ENCODE data around the gene BMP8A.
"Not testable (repeated sequence)": the region's sequence is repeated elsewhere in the genome, so short reads cannot be mapped to it uniquely, and the experiment has no call there.

Gene BMP8A

DNA sequence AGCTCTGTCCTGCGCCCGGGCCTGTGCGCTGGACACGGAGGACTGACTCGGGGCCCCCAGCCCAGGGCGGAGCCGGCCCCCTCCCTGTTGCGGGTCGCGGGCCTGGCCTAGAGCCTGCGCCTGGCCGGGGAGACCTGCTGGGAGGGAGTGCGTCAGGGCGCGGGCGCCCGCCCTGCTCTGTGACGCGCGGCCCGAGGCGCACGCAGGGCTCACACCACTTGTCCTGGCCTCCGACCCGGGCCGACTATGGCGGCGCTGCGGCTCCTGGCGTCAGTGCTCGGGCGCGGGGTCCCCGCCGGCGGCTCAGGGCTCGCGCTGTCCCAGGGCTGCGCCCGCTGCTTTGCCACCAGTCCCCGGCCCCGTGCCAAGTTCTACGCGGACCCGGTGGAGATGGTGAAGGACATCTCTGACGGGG lies 23.3 kb downstream of the BMP8A start:
- H3K9ac ChIP-seq (ENCODE audit: low read length); H3K14ac ChIP-seq (ENCODE audit: low read length in 2 of 2); H4K8ac ChIP-seq (ENCODE audit: low read length); H3K27ac ChIP-seq (ENCODE audit: low read length, poor library complexity, severe bottlenecking); H3K18ac ChIP-seq (ENCODE audit: low read depth in 1 of 2, low read length in 2 of 2); H2AK5ac ChIP-seq (ENCODE audit: low read length, severe bottlenecking); H2BK12ac ChIP-seq (ENCODE audit: low read length in 2 of 2); H3K4me3 ChIP-seq (ENCODE audit: insufficient read depth in 1 of 2, low read depth in 1 of 2, low read length in 2 of 2); H2BK15ac ChIP-seq (ENCODE audit: low read depth, poor library complexity, severe bottlenecking); H3K4me1 ChIP-seq (ENCODE audit: control insufficient read depth, insufficient read depth, low read depth, low read length); H2BK120ac ChIP-seq (ENCODE audit: low read depth, low read length); H2BK5ac ChIP-seq (ENCODE audit: low read depth, low read length, poor library complexity, severe bottlenecking); H3K23ac ChIP-seq (ENCODE audit: low read length in 2 of 2); H2AFZ ChIP-seq (ENCODE audit: low read depth, low read length); H3K36me3 ChIP-seq (ENCODE audit: control insufficient read depth in 1 of 2, insufficient read depth in 2 of 2, low read depth in 1 of 2, low read length in 2 of 2); H3K27me3 ChIP-seq (ENCODE audit: control insufficient read depth in 1 of 2, insufficient read depth in 1 of 2, low read length in 2 of 2); H4K91ac ChIP-seq (ENCODE audit: low read length); H3K9me3 ChIP-seq (ENCODE audit: control insufficient read depth, low read length); H3K79me1 ChIP-seq (replicated peaks; ENCODE audit: low read length, poor library complexity, severe bottlenecking); H3K4ac ChIP-seq (ENCODE audit: low read depth in 1 of 2, low read length in 2 of 2): not testable (repeated sequence)
- H3K4me2 ChIP-seq (ENCODE audit: low read length, poor library complexity, severe bottlenecking): peak overlapping the region; percentile 34
- peak; percentile 43 for DNase-seq
- no CpG with 5 or more reads among the region's 46 CpGs for WGBS

DNA sequence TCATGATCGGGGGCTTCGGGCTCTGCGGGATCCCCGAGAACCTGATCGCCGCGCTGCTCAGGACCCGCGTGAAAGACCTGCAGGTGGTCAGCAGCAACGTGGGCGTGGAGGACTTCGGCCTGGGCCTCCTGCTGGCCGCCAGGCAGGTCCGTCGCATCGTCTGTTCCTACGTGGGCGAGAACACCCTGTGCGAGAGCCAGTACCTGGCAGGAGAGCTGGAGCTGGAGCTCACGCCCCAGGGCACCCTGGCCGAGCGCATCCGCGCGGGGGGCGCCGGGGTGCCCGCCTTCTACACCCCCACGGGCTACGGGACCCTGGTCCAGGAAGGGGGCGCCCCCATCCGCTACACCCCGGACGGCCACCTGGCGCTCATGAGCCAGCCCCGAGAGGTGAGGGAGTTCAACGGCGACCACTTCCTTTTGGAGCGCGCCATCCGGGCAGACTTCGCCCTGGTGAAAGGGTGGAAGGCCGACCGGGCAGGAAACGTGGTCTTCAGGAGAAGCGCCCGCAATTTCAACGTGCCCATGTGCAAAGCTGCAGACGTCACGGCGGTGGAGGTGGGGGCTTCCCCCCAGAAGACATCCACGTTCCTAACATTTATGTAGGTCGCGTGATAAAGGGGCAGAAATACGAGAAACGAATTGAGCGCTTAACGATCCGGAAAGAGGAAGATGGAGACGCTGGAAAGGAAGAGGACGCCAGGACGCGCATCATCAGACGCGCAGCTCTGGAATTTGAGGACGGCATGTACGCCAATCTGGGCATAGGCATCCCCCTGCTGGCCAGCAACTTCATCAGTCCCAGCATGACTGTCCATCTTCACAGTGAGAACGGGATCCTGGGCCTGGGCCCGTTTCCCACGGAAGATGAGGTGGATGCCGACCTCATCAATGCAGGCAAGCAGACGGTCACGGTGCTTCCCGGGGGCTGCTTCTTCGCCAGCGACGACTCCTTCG lies 24.0 kb downstream of the BMP8A start:
- Histone ChIP-seq H3K9ac (ENCODE audit: low read length) (peak overlapping the region; percentile 48), H3K4me3 (ENCODE audit: insufficient read depth in 1 of 2, low read depth in 1 of 2, low read length in 2 of 2) (peak overlapping the region in 1 of 2 experiments; percentile 56)
- H3K4ac ChIP-seq (ENCODE audit: low read depth in 1 of 2, low read length in 2 of 2); H3K79me1 ChIP-seq (replicated peaks; ENCODE audit: low read length, poor library complexity, severe bottlenecking); H2BK120ac ChIP-seq (ENCODE audit: low read depth, low read length); H2AK5ac ChIP-seq (ENCODE audit: low read length, severe bottlenecking); H2BK12ac ChIP-seq (ENCODE audit: low read length in 2 of 2); H2AFZ ChIP-seq (ENCODE audit: low read depth, low read length); H4K8ac ChIP-seq (ENCODE audit: low read length); H3K18ac ChIP-seq (ENCODE audit: low read depth in 1 of 2, low read length in 2 of 2); H3K9me3 ChIP-seq (ENCODE audit: control insufficient read depth, low read length); H3K4me2 ChIP-seq (ENCODE audit: low read length, poor library complexity, severe bottlenecking); H3K27me3 ChIP-seq (ENCODE audit: control insufficient read depth in 1 of 2, insufficient read depth in 1 of 2, low read length in 2 of 2); H4K91ac ChIP-seq (ENCODE audit: low read length); H3K14ac ChIP-seq (ENCODE audit: low read length in 2 of 2); H2BK5ac ChIP-seq (ENCODE audit: low read depth, low read length, poor library complexity, severe bottlenecking); H3K23ac ChIP-seq (ENCODE audit: low read length in 2 of 2); H3K36me3 ChIP-seq (ENCODE audit: control insufficient read depth in 1 of 2, insufficient read depth in 2 of 2, low read depth in 1 of 2, low read length in 2 of 2); H2BK15ac ChIP-seq (ENCODE audit: low read depth, poor library complexity, severe bottlenecking); H3K27ac ChIP-seq (ENCODE audit: low read length, poor library complexity, severe bottlenecking); H3K4me1 ChIP-seq (ENCODE audit: control insufficient read depth, insufficient read depth, low read depth, low read length): not testable (repeated sequence)
- WGBS: no CpG with 5 or more reads among the region's 78 CpGs
- DNase-seq: peak; percentile 24

DNA sequence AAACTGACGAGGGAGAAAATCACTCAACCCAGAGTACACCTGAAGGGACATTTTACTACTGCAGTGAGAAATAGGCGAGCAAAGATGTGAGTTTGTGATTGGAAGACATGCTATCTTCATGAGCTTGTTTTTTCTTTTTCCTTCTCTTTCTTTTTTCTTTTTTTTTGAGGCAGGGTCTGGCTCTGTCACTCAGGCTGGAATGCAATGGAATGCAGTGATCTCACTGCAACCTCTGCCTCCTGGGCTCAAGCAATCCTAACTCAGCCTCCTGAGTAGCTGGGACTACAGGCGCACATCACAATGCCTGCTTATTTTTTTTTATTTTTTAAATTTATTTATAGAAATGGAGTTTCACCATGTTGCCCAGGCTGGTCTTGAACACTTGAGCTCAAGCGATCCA lies 25.4 kb downstream of the BMP8A start:
- not testable (repeated sequence) for DNase-seq; H3K27me3 ChIP-seq (ENCODE audit: control insufficient read depth in 1 of 2, insufficient read depth in 1 of 2, low read length in 2 of 2); H4K8ac ChIP-seq (ENCODE audit: low read length); H3K4me2 ChIP-seq (ENCODE audit: low read length, poor library complexity, severe bottlenecking); H2BK12ac ChIP-seq (ENCODE audit: low read length in 2 of 2); H2AK5ac ChIP-seq (ENCODE audit: low read length, severe bottlenecking); H3K4me1 ChIP-seq (ENCODE audit: control insufficient read depth, insufficient read depth, low read depth, low read length); H3K4me3 ChIP-seq (ENCODE audit: insufficient read depth in 1 of 2, low read depth in 1 of 2, low read length in 2 of 2); H3K14ac ChIP-seq (ENCODE audit: low read length in 2 of 2); H3K4ac ChIP-seq (ENCODE audit: low read depth in 1 of 2, low read length in 2 of 2); H2BK5ac ChIP-seq (ENCODE audit: low read depth, low read length, poor library complexity, severe bottlenecking); H3K27ac ChIP-seq (ENCODE audit: low read length, poor library complexity, severe bottlenecking); H3K9me3 ChIP-seq (ENCODE audit: control insufficient read depth, low read length); H4K91ac ChIP-seq (ENCODE audit: low read length); H3K18ac ChIP-seq (ENCODE audit: low read depth in 1 of 2, low read length in 2 of 2); H2AFZ ChIP-seq (ENCODE audit: low read depth, low read length); H3K23ac ChIP-seq (ENCODE audit: low read length in 2 of 2); H3K36me3 ChIP-seq (ENCODE audit: control insufficient read depth in 1 of 2, insufficient read depth in 2 of 2, low read depth in 1 of 2, low read length in 2 of 2); H3K9ac ChIP-seq (ENCODE audit: low read length); H3K79me1 ChIP-seq (replicated peaks; ENCODE audit: low read length, poor library complexity, severe bottlenecking); H2BK15ac ChIP-seq (ENCODE audit: low read depth, poor library complexity, severe bottlenecking); H2BK120ac ChIP-seq (ENCODE audit: low read depth, low read length)
- WGBS: no CpG with 5 or more reads among the region's 4 CpGs

DNA sequence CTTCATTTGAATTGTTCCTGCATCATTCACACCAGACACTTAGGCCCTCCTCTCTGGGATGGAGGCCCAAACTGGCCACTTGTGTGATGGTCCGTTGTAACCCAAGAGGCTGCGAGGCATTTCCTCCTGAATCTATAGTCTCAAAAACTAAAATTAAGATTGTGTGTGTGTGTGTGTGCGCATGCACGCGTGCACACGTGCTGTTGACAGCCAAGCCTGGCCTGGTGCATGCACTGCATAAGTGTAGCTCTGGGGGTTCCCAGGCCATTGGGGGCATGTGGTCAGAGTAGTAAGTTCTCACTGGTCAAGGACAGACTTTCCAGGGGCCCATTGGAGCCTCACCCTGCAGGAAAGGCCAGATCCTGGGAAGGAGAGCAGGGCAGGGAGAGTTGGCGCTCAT lies 26.5 kb downstream of the BMP8A start:
- not testable (repeated sequence) for H2AK5ac ChIP-seq (ENCODE audit: low read length, severe bottlenecking); H3K4ac ChIP-seq (ENCODE audit: low read depth in 1 of 2, low read length in 2 of 2); H3K4me2 ChIP-seq (ENCODE audit: low read length, poor library complexity, severe bottlenecking); H4K8ac ChIP-seq (ENCODE audit: low read length); H3K27ac ChIP-seq (ENCODE audit: low read length, poor library complexity, severe bottlenecking); H2AFZ ChIP-seq (ENCODE audit: low read depth, low read length); H3K36me3 ChIP-seq (ENCODE audit: control insufficient read depth in 1 of 2, insufficient read depth in 2 of 2, low read depth in 1 of 2, low read length in 2 of 2); H3K14ac ChIP-seq (ENCODE audit: low read length in 2 of 2); H3K4me3 ChIP-seq (ENCODE audit: insufficient read depth in 1 of 2, low read depth in 1 of 2, low read length in 2 of 2); H3K27me3 ChIP-seq (ENCODE audit: control insufficient read depth in 1 of 2, insufficient read depth in 1 of 2, low read length in 2 of 2); DNase-seq; H3K9ac ChIP-seq (ENCODE audit: low read length); H2BK120ac ChIP-seq (ENCODE audit: low read depth, low read length); H4K91ac ChIP-seq (ENCODE audit: low read length); H3K4me1 ChIP-seq (ENCODE audit: control insufficient read depth, insufficient read depth, low read depth, low read length); H3K79me1 ChIP-seq (replicated peaks; ENCODE audit: low read length, poor library complexity, severe bottlenecking); H2BK5ac ChIP-seq (ENCODE audit: low read depth, low read length, poor library complexity, severe bottlenecking); H3K23ac ChIP-seq (ENCODE audit: low read length in 2 of 2); H3K18ac ChIP-seq (ENCODE audit: low read depth in 1 of 2, low read length in 2 of 2); H2BK12ac ChIP-seq (ENCODE audit: low read length in 2 of 2); H3K9me3 ChIP-seq (ENCODE audit: control insufficient read depth, low read length); H2BK15ac ChIP-seq (ENCODE audit: low read depth, poor library complexity, severe bottlenecking)
- WGBS: no CpG with 5 or more reads among the region's 7 CpGs
